ENCODE data around the gene SLC25A23. TPM values are rescaled to one million over a fixed set of nuclear protein-coding genes. Genes with fewer than 3 reads are reported as not detected.

Gene SLC25A23
- total RNA-seq, 1 experiment from 2014 or later, result 59.5 TPM

DNA sequence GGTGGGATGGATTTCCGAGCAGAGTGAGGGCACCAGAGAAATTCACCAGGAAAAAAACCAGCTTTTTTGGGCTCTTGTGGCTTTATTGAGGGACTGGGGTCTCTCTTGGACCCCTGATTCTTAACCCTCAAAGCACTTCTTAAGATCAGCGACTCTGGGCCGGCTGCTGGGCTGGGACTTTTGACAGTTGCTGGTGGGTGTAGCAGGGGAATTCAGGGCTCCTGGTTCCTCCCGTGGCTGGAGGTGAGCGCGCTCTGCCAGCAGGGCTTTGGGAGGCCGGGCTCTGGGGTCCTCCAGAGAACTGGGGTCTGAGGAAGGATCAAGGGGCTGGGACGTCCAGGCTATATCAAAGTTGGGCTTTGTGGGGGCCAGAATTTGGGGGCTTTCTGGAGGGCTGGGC lies 7.8 kb upstream of the SLC25A23 start:
- Histone ChIP-seq H3K4me1 (replicated peaks; ENCODE audit: insufficient read depth) (peaks cover 5% of the 10 kb centered on the region), H3K79me2 (ENCODE audit: low read depth) (peaks cover 15% of the 10 kb centered on the region), H3K9me2 (ENCODE audit: insufficient read depth) (no peaks in the 10 kb centered on the region), H2AFZ (no peak overlapping the region), H3K27me3 (ENCODE audit: insufficient read depth, low read depth) (no peaks in the 10 kb centered on the region), H4K20me1 (ENCODE audit: insufficient read depth) (no peaks in the 10 kb centered on the region), H3K9me3 (ENCODE audit: insufficient read depth, low read depth) (no peaks in the 10 kb centered on the region), H3K27ac (no peak overlapping the region), H3K36me3 (ENCODE audit: low read depth) (no peaks in the 10 kb centered on the region), H3K4me2 (no peak overlapping the region), H3F3A (ENCODE audit: insufficient read depth, low read depth) (peaks cover 7% of the 10 kb centered on the region; the same call in 1 of the 2 replicates), H3K4me3 (no peak overlapping the region)
- TF ChIP-seq, protein P1, sequence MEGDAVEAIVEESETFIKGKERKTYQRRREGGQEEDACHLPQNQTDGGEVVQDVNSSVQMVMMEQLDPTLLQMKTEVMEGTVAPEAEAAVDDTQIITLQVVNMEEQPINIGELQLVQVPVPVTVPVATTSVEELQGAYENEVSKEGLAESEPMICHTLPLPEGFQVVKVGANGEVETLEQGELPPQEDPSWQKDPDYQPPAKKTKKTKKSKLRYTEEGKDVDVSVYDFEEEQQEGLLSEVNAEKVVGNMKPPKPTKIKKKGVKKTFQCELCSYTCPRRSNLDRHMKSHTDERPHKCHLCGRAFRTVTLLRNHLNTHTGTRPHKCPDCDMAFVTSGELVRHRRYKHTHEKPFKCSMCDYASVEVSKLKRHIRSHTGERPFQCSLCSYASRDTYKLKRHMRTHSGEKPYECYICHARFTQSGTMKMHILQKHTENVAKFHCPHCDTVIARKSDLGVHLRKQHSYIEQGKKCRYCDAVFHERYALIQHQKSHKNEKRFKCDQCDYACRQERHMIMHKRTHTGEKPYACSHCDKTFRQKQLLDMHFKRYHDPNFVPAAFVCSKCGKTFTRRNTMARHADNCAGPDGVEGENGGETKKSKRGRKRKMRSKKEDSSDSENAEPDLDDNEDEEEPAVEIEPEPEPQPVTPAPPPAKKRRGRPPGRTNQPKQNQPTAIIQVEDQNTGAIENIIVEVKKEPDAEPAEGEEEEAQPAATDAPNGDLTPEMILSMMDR (conservative IDR thresholded peaks at IDR 0.05), result no peak
- TF ChIP-seq EZH2 (IDR thresholded peaks at IDR 0.05; ENCODE audit: low read depth), result no peak
- BruUV-seq (replicated peaks), result no TSS peak
- DNase-seq, result no peak
- intact Hi-C loops (cut with micrococcal nuclease; ENCODE audit: unreplicated experiment), result no loop called here
- ChIA-PET CTCF (no interaction called here), POLR2A (ENCODE audit: unreplicated experiment) (no interaction called here)

DNA sequence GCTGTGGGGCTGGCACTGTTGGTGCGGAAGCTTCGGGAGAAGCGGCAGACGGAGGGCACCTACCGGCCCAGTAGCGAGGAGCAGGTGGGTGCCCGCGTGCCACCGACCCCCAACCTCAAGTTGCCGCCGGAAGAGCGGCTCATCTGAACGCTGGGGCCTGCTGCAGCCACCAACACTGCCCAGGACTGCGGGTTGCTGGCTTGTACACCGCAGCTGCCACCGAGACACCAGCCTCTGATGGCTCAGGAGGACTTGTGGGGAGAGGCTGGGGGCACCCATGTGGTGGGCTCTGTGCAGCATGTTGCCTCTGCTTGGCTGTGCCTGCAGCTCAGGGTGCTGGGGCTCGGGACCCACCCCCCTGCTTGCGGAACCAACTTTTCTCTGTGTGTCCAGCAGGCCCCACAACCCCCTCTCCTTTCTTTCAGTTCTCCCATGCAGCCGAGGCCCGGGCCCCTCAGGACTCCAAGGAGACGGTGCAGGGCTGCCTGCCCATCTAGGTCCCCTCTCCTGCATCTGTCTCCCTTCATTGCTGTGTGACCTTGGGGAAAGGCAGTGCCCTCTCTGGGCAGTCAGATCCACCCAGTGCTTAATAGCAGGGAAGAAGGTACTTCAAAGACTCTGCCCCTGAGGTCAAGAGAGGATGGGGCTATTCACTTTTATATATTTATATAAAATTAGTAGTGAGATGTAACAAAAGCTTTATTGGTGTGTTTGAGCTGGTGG lies 7.1 kb upstream of the SLC25A23 start:
- no TSS peak for BruUV-seq (replicated peaks)
- no peak overlapping the region for H3K27ac ChIP-seq
- H3F3A ChIP-seq (ENCODE audit: insufficient read depth, low read depth), result peaks cover 7% of the 10 kb centered on the region; the same call in 1 of the 2 replicates
- no peak for DNase-seq
- no peaks in the 10 kb centered on the region for H3K36me3 ChIP-seq (ENCODE audit: low read depth)
- no peak overlapping the region for H3K4me3 ChIP-seq
- H4K20me1 ChIP-seq (ENCODE audit: insufficient read depth), result no peaks in the 10 kb centered on the region
- H3K4me1 ChIP-seq (replicated peaks; ENCODE audit: insufficient read depth), result peaks cover 5% of the 10 kb centered on the region
- intact Hi-C loops (cut with micrococcal nuclease; ENCODE audit: unreplicated experiment), result no loop called here
- no peaks in the 10 kb centered on the region for H3K9me2 ChIP-seq (ENCODE audit: insufficient read depth)
- H3K4me2 ChIP-seq, result no peak overlapping the region
- ChIA-PET POLR2A (ENCODE audit: unreplicated experiment) (no interaction called here), CTCF (no interaction called here)
- no peaks in the 10 kb centered on the region for H3K9me3 ChIP-seq (ENCODE audit: insufficient read depth, low read depth)
- peaks cover 15% of the 10 kb centered on the region for H3K79me2 ChIP-seq (ENCODE audit: low read depth)
- H2AFZ ChIP-seq, result no peak overlapping the region
- TF ChIP-seq, protein P1 (conservative IDR thresholded peaks at IDR 0.05), result no peak
- TF ChIP-seq EZH2 (IDR thresholded peaks at IDR 0.05; ENCODE audit: low read depth), result no peak
- no peaks in the 10 kb centered on the region for H3K27me3 ChIP-seq (ENCODE audit: insufficient read depth, low read depth)

DNA sequence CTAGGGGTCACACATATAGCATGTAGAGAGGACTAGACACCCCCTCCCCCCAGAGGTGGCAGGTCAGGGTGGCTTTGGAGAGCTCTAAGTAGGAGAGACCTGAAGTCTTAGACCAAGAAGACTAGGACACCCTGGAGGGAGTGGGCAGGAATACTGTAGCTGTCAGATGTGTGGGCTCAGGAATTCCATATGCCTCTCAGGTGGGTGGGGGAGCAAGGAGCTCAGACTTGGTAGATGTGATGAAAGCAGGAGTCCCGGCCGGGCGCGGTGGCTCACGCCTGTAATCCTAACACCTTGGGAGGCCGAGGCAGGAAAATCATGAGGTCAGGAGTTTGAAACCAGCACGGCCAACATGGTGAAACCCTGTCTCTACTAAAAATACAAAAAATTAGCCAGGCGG lies 6.1 kb upstream of the SLC25A23 start:
- DNase-seq, result no peak
- H2AFZ ChIP-seq, result no peak overlapping the region
- peak overlapping the region; percentile 75; the same call in 1 of the 2 replicates for H3K4me3 ChIP-seq
- no peaks in the 10 kb centered on the region for H3K36me3 ChIP-seq (ENCODE audit: low read depth)
- H3K79me2 ChIP-seq (ENCODE audit: low read depth), result peaks cover 15% of the 10 kb centered on the region
- TF ChIP-seq, protein P1 (conservative IDR thresholded peaks at IDR 0.05), result no peak
- no peak for TF ChIP-seq EZH2 (IDR thresholded peaks at IDR 0.05; ENCODE audit: low read depth)
- no peak overlapping the region for H3K27ac ChIP-seq
- H3K4me1 ChIP-seq (replicated peaks; ENCODE audit: insufficient read depth), result peaks cover 5% of the 10 kb centered on the region
- peaks cover 7% of the 10 kb centered on the region; the same call in 1 of the 2 replicates for H3F3A ChIP-seq (ENCODE audit: insufficient read depth, low read depth)
- BruUV-seq (replicated peaks), result no TSS peak
- H3K4me2 ChIP-seq, result peak overlapping the region; percentile 81
- no peaks in the 10 kb centered on the region for H4K20me1 ChIP-seq (ENCODE audit: insufficient read depth)
- H3K9me2 ChIP-seq (ENCODE audit: insufficient read depth), result no peaks in the 10 kb centered on the region
- POLR2A ChIA-PET (ENCODE audit: unreplicated experiment), result interaction anchor here (0.6 kb wide), 1 partner anchor 31 kb away, joined by 5 read pairs; no protein-coding TSS in a partner anchor
- no peaks in the 10 kb centered on the region for H3K9me3 ChIP-seq (ENCODE audit: insufficient read depth, low read depth)
- CTCF ChIA-PET, result no interaction called here
- no peaks in the 10 kb centered on the region for H3K27me3 ChIP-seq (ENCODE audit: insufficient read depth, low read depth)
- intact Hi-C loops (cut with micrococcal nuclease; ENCODE audit: unreplicated experiment), result no loop called here
